ENCODE data around the gene DUSP16. TPM values are rescaled to one million over a fixed set of nuclear protein-coding genes. Genes with fewer than 3 reads are reported as not detected.

DUSP16 gene
- total and polyA plus RNA-seq, 7 experiments from 2014 or later = 4.4 to 42.8 (median 29.2) TPM

DNA sequence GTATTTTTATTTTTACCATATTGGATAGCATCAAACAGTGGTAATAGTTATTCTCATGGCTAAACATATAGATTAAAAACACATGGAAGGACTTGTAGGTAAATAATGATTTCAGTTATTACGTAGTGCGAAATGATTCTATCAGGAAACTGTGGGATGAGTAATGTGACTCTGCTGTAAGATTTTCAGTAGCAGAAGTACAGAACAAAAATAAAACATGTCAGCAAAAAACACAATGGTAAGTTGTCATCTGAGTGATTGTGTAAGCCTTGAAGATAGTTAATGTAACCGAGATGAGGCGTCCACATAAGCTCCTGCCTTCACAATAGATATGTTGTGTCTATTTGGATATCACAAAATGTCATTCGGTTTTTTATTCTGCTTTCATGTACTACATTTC is 106.0 kb downstream of the DUSP16 start:
- Mint-ChIP-seq H3K4me3 (peak overlapping the region in 4 of 10 donors; percentile 7 to 57 (median 30)), H3K36me3 (peaks cover 0 to 12% (median 6%) of the 10 kb centered on the region in 5 donors), H3K9me3 (peaks cover 0 to 2% (median 0%) of the 10 kb centered on the region in 11 donors), H3K27me3 (no peaks in the 10 kb centered on the region), H3K27ac (peak overlapping the region in 8 of 9 donors; percentile 10 to 92 (median 50)), H3K4me1 (peaks cover 9 to 51% (median 19%) of the 10 kb centered on the region in 7 donors)
- Histone ChIP-seq H3K4me3 (ENCODE audit: low read length) (no peak overlapping the region), H3K9me3 (ENCODE audit: control insufficient read depth in 2 of 3, low read length in 3 of 3) (no peaks in the 10 kb centered on the region), H3K27me3 (ENCODE audit: control insufficient read depth in 2 of 2, insufficient read depth in 2 of 2, low read length in 2 of 2) (no peaks in the 10 kb centered on the region), H3K4me1 (ENCODE audit: control insufficient read depth in 2 of 2, insufficient read depth in 2 of 2, low read length in 2 of 2) (no peaks in the 10 kb centered on the region), H3K36me3 (ENCODE audit: control insufficient read depth in 2 of 3, insufficient read depth in 3 of 3, low read length in 3 of 3) (no peaks in the 10 kb centered on the region), H3K27ac (ENCODE audit: low read depth, low read length) (peak overlapping the region; percentile 24)
- ChIA-PET POLR2A (interaction anchor here (0.6 to 5.1 kb wide), 7 partner anchors 8 to 484 kb away, joined by 3 to 24 read pairs (median 4); partner anchors contain the start of gene DUSP16), CTCF (interaction anchor here (1.7 kb wide), 1 partner anchor 19 kb away, joined by 3 read pairs; no protein-coding TSS in a partner anchor)
- ATAC-seq = peak; percentile 82
- DNase-seq = no peak
- intact Hi-C loops (cut with micrococcal nuclease) = loop anchor here in 1 of 2 donors (1.0 to 2.0 kb wide), 2 partner anchors 14 to 18 kb away; no protein-coding TSS in a partner anchor

DNA sequence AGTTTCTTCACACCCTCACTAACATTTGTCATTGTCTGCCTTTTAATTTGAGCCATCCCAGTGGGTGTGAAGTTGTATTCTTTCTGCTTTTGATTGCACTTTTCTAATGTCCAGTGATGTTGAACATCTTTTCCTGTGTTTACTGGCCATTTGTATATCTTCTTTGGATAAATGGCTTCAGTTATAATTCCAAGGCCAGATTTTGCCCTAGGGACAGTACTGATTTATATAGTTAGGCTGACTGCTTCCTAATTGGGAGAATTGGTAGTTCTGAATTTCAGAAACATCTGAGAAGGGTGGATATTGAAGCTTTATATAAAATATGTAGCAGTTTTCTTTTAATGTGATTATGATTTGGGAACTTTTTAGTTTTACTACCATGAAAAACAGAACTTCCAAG is 108.3 kb downstream of the DUSP16 start:
- POLR2A ChIA-PET = interaction anchor here (0.9 to 5.1 kb wide), 4 partner anchors 9 to 108 kb away, joined by 3 to 24 read pairs (median 4); partner anchors contain the start of gene DUSP16
- no peaks in the 10 kb centered on the region for H3K27me3 ChIP-seq (ENCODE audit: control insufficient read depth in 2 of 2, insufficient read depth in 2 of 2, low read length in 2 of 2)
- H3K4me3 Mint-ChIP-seq = no peak overlapping the region
- peaks cover 0 to 2% (median 0%) of the 10 kb centered on the region in 11 donors for H3K9me3 Mint-ChIP-seq
- no peaks in the 10 kb centered on the region for H3K9me3 ChIP-seq (ENCODE audit: control insufficient read depth in 2 of 3, low read length in 3 of 3)
- DNase-seq = no peak
- H3K27me3 Mint-ChIP-seq = no peaks in the 10 kb centered on the region
- peaks cover 0 to 19% (median 7%) of the 10 kb centered on the region in 5 donors for H3K36me3 Mint-ChIP-seq
- intact Hi-C loops (cut with micrococcal nuclease) = no loop called here
- no peaks in the 10 kb centered on the region for H3K36me3 ChIP-seq (ENCODE audit: control insufficient read depth in 2 of 3, insufficient read depth in 3 of 3, low read length in 3 of 3)
- no peak for ATAC-seq
- H3K4me1 ChIP-seq (ENCODE audit: control insufficient read depth in 2 of 2, insufficient read depth in 2 of 2, low read length in 2 of 2) = no peaks in the 10 kb centered on the region
- H3K27ac ChIP-seq (ENCODE audit: low read depth, low read length) = no peak overlapping the region
- peak overlapping the region in 1 of 9 donors; percentile 72 for H3K27ac Mint-ChIP-seq
- CTCF ChIA-PET = interaction anchor here (1.5 kb wide), 1 partner anchor 12 kb away, joined by 8 read pairs; no protein-coding TSS in a partner anchor
- H3K4me3 ChIP-seq (ENCODE audit: low read length) = no peak overlapping the region
- H3K4me1 Mint-ChIP-seq = peaks cover 0 to 29% (median 10%) of the 10 kb centered on the region in 7 donors

- POLR2A ChIA-PET = interaction anchor here (1.3 to 5.1 kb wide), 2 partner anchors 10 to 12 kb away, joined by 3 to 24 read pairs; no protein-coding TSS in a partner anchor
- intact Hi-C loops (cut with micrococcal nuclease) = no loop called here
- H3K4me3 Mint-ChIP-seq = no peak overlapping the region
- peaks cover 0 to 24% (median 7%) of the 10 kb centered on the region in 5 donors for H3K36me3 Mint-ChIP-seq
- Histone ChIP-seq H3K27me3 (ENCODE audit: control insufficient read depth in 2 of 2, insufficient read depth in 2 of 2, low read length in 2 of 2) (no peaks in the 10 kb centered on the region), H3K4me3 (ENCODE audit: low read length) (no peak overlapping the region), H3K27ac (ENCODE audit: low read depth, low read length) (no peak overlapping the region), H3K36me3 (ENCODE audit: control insufficient read depth in 2 of 3, insufficient read depth in 3 of 3, low read length in 3 of 3) (no peaks in the 10 kb centered on the region), H3K9me3 (ENCODE audit: control insufficient read depth in 2 of 3, low read length in 3 of 3) (no peaks in the 10 kb centered on the region), H3K4me1 (ENCODE audit: control insufficient read depth in 2 of 2, insufficient read depth in 2 of 2, low read length in 2 of 2) (no peaks in the 10 kb centered on the region)
- H3K4me1 Mint-ChIP-seq = peaks cover 4 to 28% (median 10%) of the 10 kb centered on the region in 7 donors
- CTCF ChIA-PET = no interaction called here
- H3K27ac Mint-ChIP-seq = no peak overlapping the region
- no peak for DNase-seq
- H3K9me3 Mint-ChIP-seq = peaks cover 0 to 2% (median 0%) of the 10 kb centered on the region in 11 donors
- ATAC-seq = no peak
- no peaks in the 10 kb centered on the region for H3K27me3 Mint-ChIP-seq
Measured at GRCh38 chr12:12453635-12454034, 109.0 kb downstream of the DUSP16 start.

DNA sequence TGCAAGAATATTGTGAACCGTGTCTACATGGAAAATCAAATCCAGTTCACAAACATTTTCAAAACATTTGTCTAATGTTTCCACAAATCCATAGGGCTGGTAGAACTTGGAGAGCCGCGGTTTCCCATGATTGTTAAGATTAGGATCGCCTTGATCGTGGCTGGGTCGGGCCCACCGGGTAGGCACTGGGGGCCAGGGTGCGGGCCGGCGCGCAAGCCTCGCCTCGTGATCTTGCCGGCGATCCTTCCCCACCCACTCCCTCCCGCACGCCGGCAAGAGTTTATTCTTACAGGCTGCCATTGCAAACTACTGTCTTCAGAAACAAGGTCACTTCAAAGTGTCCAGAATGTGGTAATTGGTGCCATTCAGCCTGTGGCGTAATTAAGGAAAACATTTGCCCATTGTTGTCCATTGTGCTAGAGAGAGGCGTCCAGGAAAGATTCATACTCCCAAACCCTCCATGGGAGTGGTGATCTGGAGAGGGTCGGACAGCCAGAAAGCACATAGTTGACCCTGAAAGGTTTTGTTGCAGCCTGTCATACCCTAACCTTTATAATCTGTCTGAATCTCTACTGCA is 110.2 kb downstream of the DUSP16 start:
- H3K9me3 ChIP-seq (ENCODE audit: control insufficient read depth in 2 of 3, low read length in 3 of 3) = no peaks in the 10 kb centered on the region
- POLR2A ChIA-PET = interaction anchor here (5.1 kb wide), 1 partner anchor 11 kb away, joined by 24 read pairs; no protein-coding TSS in a partner anchor
- H3K4me3 ChIP-seq (ENCODE audit: low read length) = no peak overlapping the region
- H3K36me3 ChIP-seq (ENCODE audit: control insufficient read depth in 2 of 3, insufficient read depth in 3 of 3, low read length in 3 of 3) = no peaks in the 10 kb centered on the region
- peaks cover 0 to under 1% of the 10 kb centered on the region in 2 donors for H3K4me1 ChIP-seq (ENCODE audit: control insufficient read depth in 2 of 2, insufficient read depth in 2 of 2, low read length in 2 of 2)
- no peak overlapping the region for H3K27ac ChIP-seq (ENCODE audit: low read depth, low read length)
- DNase-seq = no peak
- ATAC-seq = no peak
- Mint-ChIP-seq H3K27me3 (no peaks in the 10 kb centered on the region), H3K4me3 (no peak overlapping the region), H3K36me3 (peaks cover under 1 to 21% (median 9%) of the 10 kb centered on the region in 5 donors), H3K4me1 (peaks cover 6 to 26% (median 9%) of the 10 kb centered on the region in 7 donors), H3K9me3 (peaks cover 0 to 2% (median 0%) of the 10 kb centered on the region in 11 donors), H3K27ac (no peak overlapping the region)
- H3K27me3 ChIP-seq (ENCODE audit: control insufficient read depth in 2 of 2, insufficient read depth in 2 of 2, low read length in 2 of 2) = no peaks in the 10 kb centered on the region
- CTCF ChIA-PET = no interaction called here
- intact Hi-C loops (cut with micrococcal nuclease) = no loop called here

DNA sequence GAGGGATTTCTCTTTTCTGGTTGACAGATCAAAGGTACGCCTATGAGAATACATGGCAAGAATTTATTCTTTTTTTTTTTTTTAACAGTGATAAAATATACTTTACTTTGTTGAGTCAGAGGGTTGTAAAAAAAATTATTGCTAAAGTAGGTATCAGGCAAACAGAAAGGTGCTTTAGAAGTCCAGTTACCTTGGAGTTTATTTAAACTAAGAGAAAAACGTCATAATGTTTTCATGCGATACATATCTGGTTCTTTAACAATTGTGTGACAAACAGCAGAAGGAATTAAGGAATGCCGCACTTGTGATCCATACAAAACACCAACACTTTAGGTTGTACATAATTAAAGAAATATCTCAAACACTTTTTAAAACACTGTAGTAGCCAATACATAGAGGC is 111.6 kb downstream of the DUSP16 start:
- Histone ChIP-seq H3K9me3 (ENCODE audit: control insufficient read depth in 2 of 3, low read length in 3 of 3) (no peaks in the 10 kb centered on the region), H3K27me3 (ENCODE audit: control insufficient read depth in 2 of 2, insufficient read depth in 2 of 2, low read length in 2 of 2) (no peaks in the 10 kb centered on the region), H3K4me3 (ENCODE audit: low read length) (no peak overlapping the region), H3K27ac (ENCODE audit: low read depth, low read length) (no peak overlapping the region), H3K36me3 (ENCODE audit: control insufficient read depth in 2 of 3, insufficient read depth in 3 of 3, low read length in 3 of 3) (no peaks in the 10 kb centered on the region), H3K4me1 (ENCODE audit: control insufficient read depth in 2 of 2, insufficient read depth in 2 of 2, low read length in 2 of 2) (peaks cover 0 to 5% of the 10 kb centered on the region in 2 donors)
- no peak for ATAC-seq
- Mint-ChIP-seq H3K4me1 (peaks cover 11 to 26% (median 12%) of the 10 kb centered on the region in 7 donors), H3K36me3 (peaks cover 4 to 26% (median 19%) of the 10 kb centered on the region in 5 donors), H3K27me3 (no peaks in the 10 kb centered on the region), H3K9me3 (peaks cover 0 to 2% (median 0%) of the 10 kb centered on the region in 11 donors), H3K27ac (peak overlapping the region in 1 of 9 donors; percentile 24), H3K4me3 (no peak overlapping the region)
- CTCF ChIA-PET = no interaction called here
- intact Hi-C loops (cut with micrococcal nuclease) = no loop called here
- DNase-seq = no peak
- POLR2A ChIA-PET = no interaction called here

GRCh38 chr12:12450043-12450471 is 112.6 kb downstream of the DUSP16 start:
- H3K4me3 Mint-ChIP-seq = no peak overlapping the region
- no peaks in the 10 kb centered on the region for H3K9me3 ChIP-seq (ENCODE audit: control insufficient read depth in 2 of 3, low read length in 3 of 3)
- peak overlapping the region in 2 of 9 donors; percentile 28 to 57 for H3K27ac Mint-ChIP-seq
- no peak for ATAC-seq
- peaks cover 11 to 23% (median 12%) of the 10 kb centered on the region in 7 donors for H3K4me1 Mint-ChIP-seq
- intact Hi-C loops (cut with micrococcal nuclease) = no loop called here
- ChIA-PET CTCF (interaction anchor here (0.7 kb wide), 1 partner anchor 15 kb away, joined by 3 read pairs; no protein-coding TSS in a partner anchor), POLR2A (no interaction called here)
- no peak overlapping the region for H3K27ac ChIP-seq (ENCODE audit: low read depth, low read length)
- no peaks in the 10 kb centered on the region for H3K27me3 Mint-ChIP-seq
- peaks cover 3 to 5% of the 10 kb centered on the region in 2 donors for H3K4me1 ChIP-seq (ENCODE audit: control insufficient read depth in 2 of 2, insufficient read depth in 2 of 2, low read length in 2 of 2)
- peaks cover 4 to 26% (median 19%) of the 10 kb centered on the region in 5 donors for H3K36me3 Mint-ChIP-seq
- H3K9me3 Mint-ChIP-seq = peaks cover 0 to under 1% (median 0%) of the 10 kb centered on the region in 11 donors
- no peak overlapping the region for H3K4me3 ChIP-seq (ENCODE audit: low read length)
- H3K27me3 ChIP-seq (ENCODE audit: control insufficient read depth in 2 of 2, insufficient read depth in 2 of 2, low read length in 2 of 2) = no peaks in the 10 kb centered on the region
- no peak for DNase-seq
- H3K36me3 ChIP-seq (ENCODE audit: control insufficient read depth in 2 of 3, insufficient read depth in 3 of 3, low read length in 3 of 3) = no peaks in the 10 kb centered on the region

Data from naive thymus-derived CD4-positive, alpha-beta T cell (primary cell).